Measurements from ENCODE around the gene ZFHX2.
A peak's percentile ranks its signal among the peaks of the same experiment; 100 is the strongest.

ZFHX2 gene

GRCh38 chr14:23481362-23481970 is 70.1 kb downstream of the ZFHX2 start:
- no peak for DNase-seq (ENCODE audit: low read depth in 1 of 2, low spot score in 1 of 2)

DNA sequence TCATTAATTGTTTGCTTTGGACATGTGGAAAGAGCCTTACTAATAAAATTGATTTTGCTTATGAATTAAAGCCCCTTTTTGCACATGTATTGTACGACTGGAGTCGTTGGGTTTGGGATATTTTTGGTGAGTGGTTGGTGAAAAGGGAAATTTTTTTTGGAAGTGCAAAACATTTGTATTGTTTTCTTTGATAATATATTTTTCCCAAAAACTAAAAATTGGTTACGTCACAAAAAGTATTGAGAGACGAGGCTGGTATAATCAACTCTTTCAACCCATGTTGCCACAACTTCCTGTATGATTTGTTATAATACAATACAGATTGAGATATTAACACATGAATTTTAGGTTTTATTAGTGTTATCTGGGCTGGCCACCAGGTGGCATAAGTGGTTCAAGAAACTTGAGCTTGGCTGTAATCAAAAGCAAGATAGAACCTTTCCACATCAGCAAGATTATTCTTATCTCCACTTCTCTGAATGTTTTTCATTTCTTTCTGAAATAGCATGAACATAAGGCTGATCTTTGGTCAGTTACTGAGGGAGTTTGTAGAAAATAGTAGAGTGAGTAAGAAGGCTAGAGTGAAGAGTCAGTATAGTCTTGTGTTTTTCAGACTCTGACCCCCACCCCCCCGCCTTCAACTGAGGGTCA is 73.3 kb downstream of the ZFHX2 start:
- peak; percentile 13 to 32 for DNase-seq (ENCODE audit: low read depth in 1 of 2, low spot score in 1 of 2)

DNA sequence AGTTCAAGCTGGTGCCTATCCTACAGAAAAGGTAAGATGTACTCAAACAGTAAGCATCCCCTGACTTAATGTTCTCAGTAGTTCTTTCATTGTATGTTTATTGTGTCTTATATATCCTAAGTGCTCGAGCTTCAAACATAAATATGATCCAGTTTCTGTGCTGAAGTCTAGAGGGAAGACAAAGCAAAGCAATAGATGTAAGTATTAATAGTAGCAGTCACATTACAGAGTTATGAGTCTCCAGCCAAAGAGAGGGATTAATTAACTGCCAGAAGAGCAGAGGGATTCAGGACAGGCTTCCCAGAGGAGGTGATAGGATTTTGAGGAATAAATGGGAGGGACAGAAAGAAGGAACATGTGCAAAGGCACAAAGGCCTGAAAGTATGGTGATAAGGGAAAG is 80.6 kb downstream of the ZFHX2 start:
- no peak for DNase-seq (ENCODE audit: low read depth in 1 of 2, low spot score in 1 of 2)

Measured in activated CD4-positive, alpha-beta T cell treated with anti-CD3 and anti-CD28 coated beads, Interleukin-2, amount 50 U/mL, for 24 hours (primary cell).